OCI-LY1 (cell line): ENCODE data around the gene AKNAD1.

ENCODE experiments used
- EZH2 ChIP-seq: fragments of 200-600 bp; sonication (generic), shearing (Covaris generic); IDR thresholded peaks from 2 replicates; pipeline ENCODE4 v1.8.0; 2017; ENCODE audit warnings: borderline replicate concordance, mixed run types, mild to moderate bottlenecking, antibody characterized with exemption, low read length, moderate library complexity, mixed read lengths
- TF ChIP-seq, protein P1 (sequence below): fragments of 200-600 bp; sonication (generic), shearing (Covaris generic); IDR thresholded peaks from 2 replicates; pipeline ENCODE4 v1.5.1; 2017; ENCODE audit warnings: mild to moderate bottlenecking, antibody characterized with exemption, low read length, moderate library complexity, mixed read lengths

DNA sequence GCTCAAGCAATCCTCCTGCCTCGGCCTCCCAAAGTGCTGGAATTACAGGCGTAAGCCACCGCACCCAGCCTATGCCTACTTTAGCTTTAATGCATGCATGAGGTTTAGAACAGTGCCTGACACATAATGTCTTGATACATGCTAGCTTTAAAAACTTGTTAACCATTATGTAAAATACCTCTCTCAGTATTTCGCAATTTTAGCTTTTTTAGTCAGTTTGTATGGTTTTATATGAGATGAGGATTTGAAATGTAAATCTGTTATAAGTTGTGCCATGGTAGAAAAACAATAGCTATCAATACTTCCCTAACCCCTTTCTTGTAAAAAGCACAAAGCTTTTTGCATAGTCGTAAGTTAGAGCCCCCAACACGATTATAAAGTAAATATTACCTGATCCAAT is 4.7 kb upstream of the AKNAD1 start:
- TF ChIP-seq EZH2 = no peak
- TF ChIP-seq, protein P1, sequence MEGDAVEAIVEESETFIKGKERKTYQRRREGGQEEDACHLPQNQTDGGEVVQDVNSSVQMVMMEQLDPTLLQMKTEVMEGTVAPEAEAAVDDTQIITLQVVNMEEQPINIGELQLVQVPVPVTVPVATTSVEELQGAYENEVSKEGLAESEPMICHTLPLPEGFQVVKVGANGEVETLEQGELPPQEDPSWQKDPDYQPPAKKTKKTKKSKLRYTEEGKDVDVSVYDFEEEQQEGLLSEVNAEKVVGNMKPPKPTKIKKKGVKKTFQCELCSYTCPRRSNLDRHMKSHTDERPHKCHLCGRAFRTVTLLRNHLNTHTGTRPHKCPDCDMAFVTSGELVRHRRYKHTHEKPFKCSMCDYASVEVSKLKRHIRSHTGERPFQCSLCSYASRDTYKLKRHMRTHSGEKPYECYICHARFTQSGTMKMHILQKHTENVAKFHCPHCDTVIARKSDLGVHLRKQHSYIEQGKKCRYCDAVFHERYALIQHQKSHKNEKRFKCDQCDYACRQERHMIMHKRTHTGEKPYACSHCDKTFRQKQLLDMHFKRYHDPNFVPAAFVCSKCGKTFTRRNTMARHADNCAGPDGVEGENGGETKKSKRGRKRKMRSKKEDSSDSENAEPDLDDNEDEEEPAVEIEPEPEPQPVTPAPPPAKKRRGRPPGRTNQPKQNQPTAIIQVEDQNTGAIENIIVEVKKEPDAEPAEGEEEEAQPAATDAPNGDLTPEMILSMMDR = no peak
